Loucy (cell line): ENCODE results near the gene MED1.
A peak's percentile ranks its signal among the peaks of the same experiment; 100 is the strongest.

Experiments
- H2AFZ ChIP-seq: fragments of 200-600 bp; sonication (generic); 2 replicates; pipeline ENCODE4 v1.6.0; 2016; ENCODE audit warnings: antibody characterized with exemption, mild to moderate bottlenecking, low read length, moderate library complexity
- H3F3A ChIP-seq: fragments of 200-600 bp; 2 replicates; pipeline ENCODE4 v1.6.0; 2016; ENCODE audit warnings: antibody characterized with exemption, low read depth, mild to moderate bottlenecking
- H3K27me3 ChIP-seq: fragments of 200-600 bp; sonication (generic); 2 replicates; pipeline ENCODE4 v1.6.1; 2014; ENCODE audit warnings: low read length, mild to moderate bottlenecking; ENCODE audit not compliant: insufficient read depth, poor library complexity, severe bottlenecking
- H3K36me3 ChIP-seq: fragments of 200-600 bp; sonication (generic); 2 replicates; pipeline ENCODE4 v1.6.1; 2016; ENCODE audit warnings: low read length; ENCODE audit not compliant: insufficient read depth
- H3K4me1 ChIP-seq: fragments of 200-600 bp; sonication (generic); 2 replicates; pipeline ENCODE4 v1.5.1; 2014; ENCODE audit warnings: low read length, mild to moderate bottlenecking; ENCODE audit not compliant: insufficient read depth, poor library complexity, severe bottlenecking
- H3K4me2 ChIP-seq: fragments of 200-600 bp; sonication (generic); 2 replicates; pipeline ENCODE4 v1.6.0; 2014; ENCODE audit warnings: antibody characterized with exemption, low read length, low read depth, mild to moderate bottlenecking; ENCODE audit not compliant: poor library complexity, severe bottlenecking
- H3K4me3 ChIP-seq: fragments of 200-600 bp; sonication (generic); 2 replicates; pipeline ENCODE4 v1.5.1; 2014; ENCODE audit warnings: low read length, mild to moderate bottlenecking, mixed read lengths; ENCODE audit not compliant: poor library complexity, severe bottlenecking
- H3K79me2 ChIP-seq: fragments of 200-600 bp; sonication (generic); 2 replicates; pipeline ENCODE4 v1.6.1; 2014; ENCODE audit warnings: low read length; ENCODE audit not compliant: insufficient read depth
- H3K9ac ChIP-seq: fragments of 200-600 bp; sonication (generic); 2 replicates; pipeline ENCODE4 v1.6.0; 2014; ENCODE audit warnings: mild to moderate bottlenecking, low read depth, low read length, moderate library complexity; ENCODE audit not compliant: poor library complexity, severe bottlenecking
- H3K9me2 ChIP-seq: fragments of 200-600 bp; sonication (generic); replicated peaks from 2 replicates; pipeline ENCODE4 v1.6.1; 2016; ENCODE audit warnings: low read depth, low read length, mixed read lengths
- H3K9me3 ChIP-seq: fragments of 200-600 bp; sonication (generic); 2 replicates; pipeline ENCODE4 v1.6.1; 2014; ENCODE audit warnings: mild to moderate bottlenecking, antibody characterized with exemption, low read length, low read depth; ENCODE audit not compliant: insufficient read depth
- H4K20me1 ChIP-seq: fragments of 200-600 bp; sonication (generic); 2 replicates; pipeline ENCODE4 v1.6.0; 2014; ENCODE audit warnings: antibody characterized with exemption, low read length, mild to moderate bottlenecking; ENCODE audit not compliant: insufficient read depth, poor library complexity, severe bottlenecking
- EZH2phosphoT487 ChIP-seq: fragments of 200-600 bp; IDR thresholded peaks from 2 replicates; pipeline ENCODE4 v1.6.1; 2018; ENCODE audit warnings: antibody characterized with exemption, mild to moderate bottlenecking, moderate library complexity, borderline replicate concordance
- TF ChIP-seq, protein P1 (sequence below): fragments of 200-600 bp; sonication (generic); conservative IDR thresholded peaks from 2 replicates; pipeline ENCODE4 v1.5.1; 2014; ENCODE audit warnings: mild to moderate bottlenecking, antibody characterized with exemption, low read length

MED1 gene

GRCh38 chr17:39455919-39456318 lies 4.9 kb upstream of the MED1 start:
- Histone ChIP-seq H3K9me3 (no peaks in the 10 kb centered on the region), H3K79me2 (peaks cover 11% of the 10 kb centered on the region), H3F3A (peaks cover 4% of the 10 kb centered on the region; the same call in 1 of the 2 replicates), H3K36me3 (no peaks in the 10 kb centered on the region), H3K9ac (no peak overlapping the region), H4K20me1 (no peaks in the 10 kb centered on the region), H3K4me3 (no peak overlapping the region), H3K4me2 (no peak overlapping the region), H3K9me2 (no peaks in the 10 kb centered on the region), H3K4me1 (peaks cover 8% of the 10 kb centered on the region), H3K27me3 (no peaks in the 10 kb centered on the region), H2AFZ (no peak overlapping the region)
- TF ChIP-seq EZH2phosphoT487, result no peak
- TF ChIP-seq, protein P1, sequence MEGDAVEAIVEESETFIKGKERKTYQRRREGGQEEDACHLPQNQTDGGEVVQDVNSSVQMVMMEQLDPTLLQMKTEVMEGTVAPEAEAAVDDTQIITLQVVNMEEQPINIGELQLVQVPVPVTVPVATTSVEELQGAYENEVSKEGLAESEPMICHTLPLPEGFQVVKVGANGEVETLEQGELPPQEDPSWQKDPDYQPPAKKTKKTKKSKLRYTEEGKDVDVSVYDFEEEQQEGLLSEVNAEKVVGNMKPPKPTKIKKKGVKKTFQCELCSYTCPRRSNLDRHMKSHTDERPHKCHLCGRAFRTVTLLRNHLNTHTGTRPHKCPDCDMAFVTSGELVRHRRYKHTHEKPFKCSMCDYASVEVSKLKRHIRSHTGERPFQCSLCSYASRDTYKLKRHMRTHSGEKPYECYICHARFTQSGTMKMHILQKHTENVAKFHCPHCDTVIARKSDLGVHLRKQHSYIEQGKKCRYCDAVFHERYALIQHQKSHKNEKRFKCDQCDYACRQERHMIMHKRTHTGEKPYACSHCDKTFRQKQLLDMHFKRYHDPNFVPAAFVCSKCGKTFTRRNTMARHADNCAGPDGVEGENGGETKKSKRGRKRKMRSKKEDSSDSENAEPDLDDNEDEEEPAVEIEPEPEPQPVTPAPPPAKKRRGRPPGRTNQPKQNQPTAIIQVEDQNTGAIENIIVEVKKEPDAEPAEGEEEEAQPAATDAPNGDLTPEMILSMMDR, result no peak

- H3K9me3 ChIP-seq, result no peaks in the 10 kb centered on the region
- peaks cover 25% of the 10 kb centered on the region for H4K20me1 ChIP-seq
- peaks cover 25% of the 10 kb centered on the region for H3K4me1 ChIP-seq
- H3K9ac ChIP-seq, result peak overlapping the region; percentile 95
- H3K4me3 ChIP-seq, result peak overlapping the region; percentile 99
- H2AFZ ChIP-seq, result no peak overlapping the region
- no peaks in the 10 kb centered on the region for H3K27me3 ChIP-seq
- peaks cover 14% of the 10 kb centered on the region; the same call in 1 of the 2 replicates for H3K36me3 ChIP-seq
- H3K79me2 ChIP-seq, result peaks cover 65% of the 10 kb centered on the region
- H3K4me2 ChIP-seq, result peak overlapping the region; percentile 92
- no peaks in the 10 kb centered on the region for H3K9me2 ChIP-seq
- H3F3A ChIP-seq, result peaks cover 4% of the 10 kb centered on the region; the same call in 1 of the 2 replicates
- TF ChIP-seq EZH2phosphoT487, result no peak
- TF ChIP-seq, protein P1, result no peak
Measured at GRCh38 chr17:39450051-39450450, 1.0 kb downstream of the MED1 start.

GRCh38 chr17:39447561-39447960 lies 3.5 kb downstream of the MED1 start:
- peaks cover 75% of the 10 kb centered on the region for H3K79me2 ChIP-seq
- peaks cover 34% of the 10 kb centered on the region; the same call in 1 of the 2 replicates for H3K36me3 ChIP-seq
- peak overlapping the region; percentile 43 for H3K4me3 ChIP-seq
- H3K4me1 ChIP-seq, result peaks cover 25% of the 10 kb centered on the region
- no peaks in the 10 kb centered on the region for H3F3A ChIP-seq
- H3K9me3 ChIP-seq, result no peaks in the 10 kb centered on the region
- H3K4me2 ChIP-seq, result peak overlapping the region; percentile 92
- peaks cover 30% of the 10 kb centered on the region for H4K20me1 ChIP-seq
- no peak overlapping the region for H2AFZ ChIP-seq
- H3K9ac ChIP-seq, result peak overlapping the region; percentile 48
- no peaks in the 10 kb centered on the region for H3K9me2 ChIP-seq
- no peaks in the 10 kb centered on the region for H3K27me3 ChIP-seq
- no peak for TF ChIP-seq EZH2phosphoT487
- TF ChIP-seq, protein P1, result no peak
